Measurements from ENCODE around the gene MRPL48.

MRPL48 gene

GRCh38 chr11:73893041-73893440, 105.4 kb downstream of the MRPL48 start:
- no peak for DNase-seq (ENCODE audit: low read depth)

DNA sequence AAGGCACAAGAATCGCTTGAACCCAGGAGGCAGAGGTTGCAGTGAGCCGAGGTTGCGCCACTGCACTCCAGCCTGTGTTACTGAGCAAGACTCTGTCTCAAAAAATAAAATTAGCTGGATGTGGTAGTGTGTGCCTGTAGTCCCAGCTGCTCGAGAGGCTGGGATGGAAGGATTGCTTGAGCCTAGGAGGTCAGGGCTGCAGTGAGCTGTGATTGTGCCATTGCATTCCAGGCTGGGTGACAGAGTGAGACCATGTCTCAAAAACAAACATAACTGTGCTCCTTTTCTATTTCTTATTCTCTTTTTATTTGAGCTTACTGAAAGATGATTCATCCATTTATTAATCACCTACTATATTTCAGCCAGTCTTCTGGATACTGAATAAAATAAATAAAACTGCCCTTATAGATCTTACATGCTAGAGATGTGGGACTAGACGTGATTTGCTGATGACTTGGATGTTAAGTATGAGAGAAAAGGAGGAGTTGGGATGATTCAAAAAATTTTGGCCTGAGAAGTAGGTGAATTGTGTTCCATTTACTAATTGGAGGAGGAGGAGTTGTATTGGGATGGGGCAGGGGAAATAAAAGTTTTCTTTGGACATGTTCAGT, 107.2 kb downstream of the MRPL48 start:
- peak; percentile 19 for DNase-seq (ENCODE audit: low read depth)

- DNase-seq (ENCODE audit: low read depth): no peak
Observed at GRCh38 chr11:73902303-73902702, 114.6 kb downstream of the MRPL48 start.

DNA sequence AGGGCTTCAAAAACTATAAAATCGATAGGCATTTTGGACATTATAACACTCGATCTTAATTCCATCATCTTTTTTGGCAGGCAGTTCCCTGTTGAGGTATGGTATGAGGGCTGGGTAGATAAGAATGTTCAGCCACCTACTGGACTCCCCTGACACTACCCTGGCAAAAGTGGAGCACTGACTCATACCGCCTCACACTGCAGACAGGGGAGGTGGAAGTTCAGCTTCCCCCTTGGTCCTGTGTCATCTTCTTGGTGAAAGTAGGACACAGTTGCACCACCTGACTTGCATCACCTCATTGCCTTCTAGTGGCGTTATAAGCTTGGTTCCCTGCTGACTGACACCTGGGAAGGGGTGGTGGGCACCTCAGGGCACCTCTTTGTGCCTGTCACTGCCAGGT, 119.5 kb downstream of the MRPL48 start:
- peak; percentile 38 for DNase-seq (ENCODE audit: low read depth)

GRCh38 chr11:73912026-73912425, 124.4 kb downstream of the MRPL48 start:
- DNase-seq (ENCODE audit: low read depth): no peak

DNA sequence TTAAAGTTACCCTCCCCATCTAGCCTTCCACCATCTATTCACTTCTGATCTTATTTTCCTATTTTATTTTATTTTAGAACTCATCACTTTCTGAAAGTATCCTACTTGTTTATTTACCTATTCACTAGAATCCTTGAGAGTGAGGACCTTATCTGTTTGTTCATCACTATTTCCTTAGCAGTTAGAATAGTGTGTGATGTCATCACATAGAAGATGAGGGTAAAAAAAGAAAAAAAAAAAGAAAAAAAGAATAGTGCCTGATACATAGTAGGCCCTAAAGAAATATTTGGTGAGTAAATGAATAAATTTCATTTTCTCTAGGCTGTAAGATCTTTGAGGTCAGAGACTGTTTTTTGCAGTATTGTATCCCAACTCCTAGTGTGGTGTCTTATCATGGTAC, 125.8 kb downstream of the MRPL48 start:
- DNase-seq (ENCODE audit: low read depth): no peak

DNA sequence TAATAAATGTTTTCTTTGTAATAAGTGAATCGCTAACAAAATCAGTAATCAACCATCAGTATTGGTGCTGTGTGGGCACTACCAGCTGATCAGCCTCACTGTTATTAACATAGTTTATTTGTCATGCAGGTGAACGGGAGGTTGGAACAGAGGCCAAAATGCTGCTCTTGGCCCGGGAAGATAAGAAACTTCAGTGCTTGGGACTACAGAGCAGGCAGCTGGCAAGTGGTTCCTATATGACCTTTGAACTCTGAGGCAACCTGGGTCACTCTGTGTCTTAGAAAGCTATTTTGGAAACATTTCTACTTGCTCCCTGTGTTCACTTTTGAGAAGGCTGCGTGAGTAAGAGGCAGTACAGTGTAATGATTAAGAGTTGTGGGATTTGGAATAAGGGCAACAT, 126.6 kb downstream of the MRPL48 start:
- no peak for DNase-seq (ENCODE audit: low read depth)

Data from HS-5 (cell line).